ENCODE measurements around the gene MPV17L2.

GRCh38 chr19:18218600-18218999, 25.6 kb downstream of the MPV17L2 start:
- TF ChIP-seq CTCF (IDR thresholded peaks at IDR 0.05), result no peak
- no peak for TF ChIP-seq EZH2 (IDR thresholded peaks at IDR 0.05; ENCODE audit: borderline replicate concordance, insufficient read depth, low read depth, low read length, poor library complexity, severe bottlenecking)
